HG03135 (cell line): Measurements from ENCODE around the gene SELENOP.
"Not testable (repeated sequence)": the region's sequence is repeated elsewhere in the genome, so short reads cannot be mapped to it uniquely, and the experiment has no call there.

Source experiments
- ATAC-seq: cut with Tn5 transposase; IDR thresholded peaks from one replicate; pipeline ENCODE4 v1.9.1; 2021; ENCODE audit warnings: mild to moderate bottlenecking, moderate library complexity; ENCODE audit not compliant: unreplicated experiment

The SELENOP gene, protein sequence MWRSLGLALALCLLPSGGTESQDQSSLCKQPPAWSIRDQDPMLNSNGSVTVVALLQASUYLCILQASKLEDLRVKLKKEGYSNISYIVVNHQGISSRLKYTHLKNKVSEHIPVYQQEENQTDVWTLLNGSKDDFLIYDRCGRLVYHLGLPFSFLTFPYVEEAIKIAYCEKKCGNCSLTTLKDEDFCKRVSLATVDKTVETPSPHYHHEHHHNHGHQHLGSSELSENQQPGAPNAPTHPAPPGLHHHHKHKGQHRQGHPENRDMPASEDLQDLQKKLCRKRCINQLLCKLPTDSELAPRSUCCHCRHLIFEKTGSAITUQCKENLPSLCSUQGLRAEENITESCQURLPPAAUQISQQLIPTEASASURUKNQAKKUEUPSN

DNA sequence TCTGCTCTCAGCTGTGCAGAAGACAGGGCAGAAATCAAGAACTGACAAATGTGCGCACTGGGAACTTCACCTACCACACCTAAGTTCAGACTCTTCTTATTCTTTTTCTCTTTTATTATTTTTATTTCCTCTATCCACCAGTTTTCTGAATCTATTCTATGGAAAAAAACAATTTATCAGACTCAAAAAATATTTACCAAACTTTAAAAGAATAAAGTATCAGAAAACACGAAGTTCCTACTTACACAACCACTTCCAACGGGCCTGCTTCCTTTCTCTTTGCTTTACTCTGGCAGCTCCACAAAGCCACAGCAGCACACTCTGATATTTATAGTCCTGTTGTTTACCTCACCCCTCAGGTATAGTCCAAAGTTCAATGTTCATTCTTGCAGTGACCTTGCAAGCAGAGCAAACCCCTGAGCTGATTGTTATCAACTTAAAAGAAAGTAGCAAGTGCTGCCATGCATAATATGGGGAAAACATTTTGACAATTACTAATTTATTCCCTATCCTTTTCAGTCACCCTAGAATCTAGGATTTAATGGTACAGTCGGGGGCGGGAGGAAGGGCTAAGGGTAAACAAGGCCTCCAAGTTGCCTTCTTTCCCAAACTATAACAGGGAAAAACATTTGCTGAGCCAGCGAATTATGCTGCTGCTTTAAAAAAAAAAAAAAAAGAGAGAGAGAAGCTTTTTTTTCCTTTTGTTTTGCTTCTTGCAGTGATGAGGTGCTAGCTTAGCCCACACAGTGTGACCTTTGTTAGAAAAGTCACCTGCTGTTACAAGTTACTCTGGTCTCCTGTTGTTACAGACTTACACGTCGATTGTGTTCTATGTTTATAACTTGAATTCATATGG is at the start of gene SELENOP:
Gene SELENOP (minus strand): TSS at position 302 of the 856 bp plus-strand sequence. CDS start 3,539 bp downstream, outside the sequence.
- ATAC-seq, result no peak

DNA sequence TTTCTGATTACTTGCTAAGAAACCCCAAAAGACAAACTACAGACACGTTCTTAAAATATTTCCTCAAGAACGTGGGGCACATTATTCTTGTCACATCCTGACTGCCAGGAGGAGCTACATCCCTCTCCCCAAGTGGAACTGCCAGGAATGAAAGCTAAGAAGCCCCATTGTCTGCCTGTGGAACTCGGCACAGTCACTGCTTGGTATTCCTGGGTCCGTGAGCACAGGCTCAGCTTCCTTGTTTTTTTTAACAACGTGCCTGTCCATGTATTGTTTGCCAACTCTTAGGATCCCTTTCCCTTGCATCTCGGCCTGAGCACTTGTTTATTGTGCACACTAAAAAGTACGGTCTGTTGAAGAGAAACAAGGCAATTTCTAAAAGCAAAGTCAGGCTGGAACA is 47.0 kb upstream of the SELENOP start:
- ATAC-seq, result no peak

GRCh38 chr5:42858031-42858643 is 46.4 kb upstream of the SELENOP start:
- no peak for ATAC-seq

- ATAC-seq, result no peak
Measured at GRCh38 chr5:42855811-42856210, 44.1 kb upstream of the SELENOP start.

DNA sequence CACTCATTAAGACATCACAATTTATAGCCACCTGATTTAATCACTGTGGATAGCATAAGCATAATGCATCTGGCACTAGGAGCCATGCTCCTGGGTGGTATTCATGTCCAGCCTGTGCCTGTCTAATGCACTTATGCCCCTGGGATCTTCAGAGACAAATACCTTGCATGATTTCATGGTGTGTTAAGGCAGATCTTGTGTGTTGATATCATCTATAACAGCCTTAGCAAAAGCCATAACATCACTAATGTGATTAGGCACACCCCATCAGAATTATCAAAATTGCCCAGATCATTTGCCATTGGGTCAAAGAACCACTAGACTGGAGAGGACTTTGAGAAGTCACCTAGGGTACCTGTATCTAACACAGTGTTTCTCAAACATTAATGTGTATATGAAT is 43.7 kb upstream of the SELENOP start:
- ATAC-seq, result no peak

DNA sequence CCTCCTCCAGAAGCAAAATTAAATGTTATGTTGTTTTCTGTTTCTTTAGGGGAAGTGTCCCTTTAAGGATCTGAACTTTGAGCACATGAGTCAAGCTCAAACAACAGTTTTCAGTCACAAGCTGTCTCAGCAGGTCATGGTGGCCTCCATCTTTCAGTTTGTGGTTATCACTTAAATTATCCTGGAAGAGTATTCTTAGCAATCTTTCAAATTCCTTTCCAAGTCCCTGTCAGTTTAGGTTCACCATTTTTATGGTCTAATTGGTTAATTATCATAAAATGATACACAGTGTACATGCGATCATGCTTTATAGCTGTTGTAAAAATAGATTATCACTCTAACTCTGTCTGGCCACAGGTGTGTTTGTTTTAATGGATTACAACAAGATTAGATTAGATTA is 43.1 kb upstream of the SELENOP start:
- ATAC-seq, result no peak

GRCh38 chr5:42852826-42853225 is 41.1 kb upstream of the SELENOP start:
- ATAC-seq, result no peak

GRCh38 chr5:42851481-42851880 is 39.8 kb upstream of the SELENOP start:
- no peak for ATAC-seq

DNA sequence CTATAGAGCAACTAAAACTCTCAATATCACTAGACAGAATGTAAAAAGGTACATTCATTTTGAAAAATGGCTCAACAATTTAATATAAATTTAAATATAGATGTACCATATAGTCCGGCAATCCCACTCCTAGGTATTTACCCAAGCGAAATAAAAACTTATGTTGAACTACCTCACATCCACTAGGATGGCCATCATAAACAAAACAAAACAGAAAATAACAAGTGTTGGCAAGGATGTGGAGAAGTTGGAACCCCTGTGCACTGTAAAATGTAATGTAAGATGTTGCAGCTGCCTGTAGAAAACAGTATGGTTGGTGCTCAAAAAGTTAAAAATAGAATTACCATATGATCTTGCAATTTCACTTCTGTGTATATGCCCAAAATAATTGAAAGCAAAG is 36.9 kb upstream of the SELENOP start:
- ATAC-seq, result no peak

DNA sequence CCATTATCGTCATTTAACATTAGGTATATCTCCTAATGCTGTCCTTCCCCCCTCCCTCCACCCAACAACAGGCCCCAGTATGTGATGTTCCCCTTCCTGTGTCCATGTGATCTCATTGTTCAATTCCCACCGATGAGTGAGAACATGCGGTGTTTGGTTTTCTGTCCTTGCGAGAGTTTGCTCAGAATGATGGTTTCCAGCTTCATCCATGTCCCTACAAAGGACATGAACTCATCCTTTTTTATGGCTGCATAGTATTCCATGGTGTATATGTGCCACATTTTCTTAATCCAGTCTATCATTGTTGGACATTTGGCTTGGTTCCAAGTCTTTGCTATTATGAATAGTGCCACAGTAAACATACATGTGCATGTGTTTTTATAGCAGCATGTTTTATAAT is 32.7 kb upstream of the SELENOP start:
- ATAC-seq, result not testable (repeated sequence)

DNA sequence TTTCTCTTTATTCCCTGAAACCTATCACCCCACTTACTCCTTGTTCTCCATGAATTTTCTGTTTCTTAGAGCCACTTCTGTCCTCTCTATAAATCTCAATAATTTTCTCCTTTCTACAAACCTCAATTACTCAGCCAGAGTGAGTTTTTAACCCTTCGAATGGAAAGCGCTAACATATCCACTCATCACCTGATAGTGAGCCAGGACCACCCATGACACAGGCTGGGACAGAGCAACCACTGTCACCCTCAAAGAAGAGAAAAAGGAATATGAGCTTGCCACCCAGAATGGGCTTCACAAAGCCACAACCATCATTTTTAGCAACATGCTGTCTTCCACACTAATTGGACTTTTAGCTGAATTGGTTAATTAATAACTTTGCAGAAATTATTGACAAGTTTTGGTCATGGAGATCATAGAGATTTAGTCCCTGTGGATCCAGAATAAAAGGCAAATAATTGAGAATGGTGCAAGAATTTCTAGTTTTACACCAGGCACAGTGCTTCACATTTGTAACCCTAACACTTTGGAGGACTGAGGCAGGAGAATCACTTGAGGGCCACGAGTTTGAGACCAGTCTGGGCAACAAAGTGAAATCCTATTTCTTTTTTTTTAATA is 32.1 kb upstream of the SELENOP start:
- ATAC-seq, result no peak

GRCh38 chr5:42842921-42843641 is 31.4 kb upstream of the SELENOP start:
- ATAC-seq, result no peak

DNA sequence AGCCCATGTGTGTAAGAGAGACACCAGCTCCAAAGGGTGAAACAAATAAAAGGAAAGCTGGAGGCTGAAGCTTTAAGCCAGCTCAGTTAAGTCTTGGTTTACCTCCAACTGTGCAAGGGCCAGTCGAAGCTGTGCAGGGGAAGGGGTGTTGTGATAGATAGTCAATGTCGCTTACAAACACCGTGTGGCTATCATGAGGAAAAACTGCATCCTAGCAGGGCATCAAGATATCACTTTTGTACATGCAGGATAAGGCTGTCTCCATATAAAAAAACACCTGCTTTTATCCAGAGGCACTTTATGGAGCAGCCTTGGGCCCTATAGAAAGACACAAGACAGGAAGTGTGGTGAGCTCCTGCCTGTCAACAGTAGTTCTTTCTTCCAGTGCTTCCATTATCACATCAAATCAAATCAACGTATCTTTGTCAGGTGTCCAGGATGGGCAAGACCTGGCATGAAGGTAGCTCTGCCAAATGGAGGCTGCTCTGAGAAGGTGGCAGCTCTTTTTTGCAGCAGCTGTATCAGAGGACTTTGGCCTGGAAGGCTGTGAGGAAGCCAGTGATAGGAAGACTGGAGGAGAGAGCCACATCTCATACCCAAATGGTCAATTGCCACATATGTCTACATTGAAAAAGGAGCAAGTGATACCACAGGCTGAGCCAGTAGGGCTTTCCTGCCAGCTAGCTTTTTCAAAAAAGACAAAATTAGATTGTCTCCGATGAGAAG is 29.3 kb upstream of the SELENOP start:
- ATAC-seq, result no peak

- no peak for ATAC-seq
Measured at GRCh38 chr5:42840269-42840668, 28.6 kb upstream of the SELENOP start.

DNA sequence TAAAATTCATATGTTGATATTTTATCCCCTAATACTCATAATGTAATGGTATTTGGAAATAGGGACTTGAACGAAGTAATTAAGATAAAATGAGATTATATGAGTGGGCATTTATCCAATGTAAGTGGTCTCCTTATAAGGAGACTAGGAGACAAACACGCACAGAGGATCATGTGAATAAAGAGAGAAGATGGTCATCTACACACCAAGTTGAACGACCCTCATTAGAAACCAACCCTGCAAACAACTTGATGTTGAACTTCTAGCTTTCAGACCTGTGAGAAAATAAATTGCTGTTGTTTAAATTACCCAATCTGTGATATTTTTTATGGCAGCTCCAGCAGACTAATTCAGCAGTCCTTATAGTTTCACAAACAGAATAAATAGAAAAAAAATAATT is 27.5 kb upstream of the SELENOP start:
- ATAC-seq, result no peak

DNA sequence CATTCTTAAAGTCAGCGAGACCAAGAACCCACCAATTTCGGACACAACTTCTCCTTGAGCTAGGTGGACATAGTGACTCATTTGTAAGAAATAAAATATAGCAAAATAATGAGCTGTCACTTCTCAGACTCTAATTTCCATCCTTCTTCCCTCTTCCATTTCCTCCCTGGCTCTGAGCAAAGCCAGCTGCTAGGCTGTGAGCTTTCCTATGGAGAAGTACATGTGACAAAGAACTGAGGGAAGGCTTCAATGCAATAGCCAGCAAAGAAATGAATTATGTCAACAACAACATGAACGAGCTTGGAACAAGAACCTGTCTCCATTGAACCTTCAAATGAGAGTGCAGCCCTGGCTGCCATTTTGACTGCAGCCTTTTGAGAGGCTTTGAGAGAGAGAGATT is 25.9 kb upstream of the SELENOP start:
- no peak for ATAC-seq

- ATAC-seq, result no peak
Measured at GRCh38 chr5:42836070-42836769, 24.5 kb upstream of the SELENOP start.

- ATAC-seq, result no peak
Measured at GRCh38 chr5:42832060-42832459, 20.4 kb upstream of the SELENOP start.

DNA sequence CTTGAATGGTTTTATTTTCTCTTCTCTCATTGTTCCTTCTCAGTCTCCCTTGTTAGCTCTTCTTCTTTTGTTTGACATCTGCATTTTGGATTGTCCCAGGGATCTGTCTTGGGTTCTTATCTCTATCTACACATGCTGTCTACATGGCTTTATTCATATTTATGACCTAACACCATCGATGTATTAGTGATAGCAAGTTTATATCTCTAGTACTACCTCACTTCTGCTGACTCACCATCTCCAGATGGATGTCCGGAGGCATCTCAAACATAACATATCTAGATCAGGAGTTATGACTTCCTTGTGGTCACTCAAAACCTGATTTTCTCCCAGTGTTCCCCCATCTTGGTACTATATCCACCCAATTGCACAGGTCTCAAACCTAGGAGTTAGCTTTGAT is 19.2 kb upstream of the SELENOP start:
- ATAC-seq, result no peak
